Measurements from ENCODE around the gene TERT. TPM values are rescaled to one million over a fixed set of nuclear protein-coding genes. Genes with fewer than 3 reads are reported as not detected.

Gene TERT
- total and polyA plus RNA-seq, 2 of the 8 experiments (the other 6 are each of a cell fraction or from before 2014, with no cell fraction given): 13.1 to 23.1 TPM

DNA sequence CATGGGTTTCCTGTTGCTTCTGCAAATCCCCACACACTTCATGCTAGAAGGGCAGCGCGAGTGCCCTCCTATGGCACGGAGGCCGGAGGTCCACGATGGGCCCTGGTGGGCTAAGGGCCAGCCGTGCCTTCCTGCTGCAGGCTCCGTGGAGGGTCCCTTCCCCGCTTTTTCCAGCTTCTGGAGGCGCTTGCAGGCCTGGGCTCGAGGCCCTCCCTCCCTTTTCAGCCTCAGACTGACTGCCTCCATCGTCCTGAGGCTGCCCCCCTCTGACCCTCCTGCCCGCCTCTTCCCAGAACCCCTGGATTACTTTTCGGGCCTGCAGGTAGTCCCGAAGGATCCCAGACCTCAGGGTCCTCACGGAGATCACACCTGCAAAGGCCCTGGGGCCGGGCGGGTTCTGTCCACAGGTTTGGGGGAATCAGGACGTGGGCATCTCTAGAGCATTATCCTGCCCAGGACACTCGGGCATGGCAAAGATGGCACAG is 3.2 kb upstream of the TERT start (continued):
- TF ChIP-seq TAF1 (IDR thresholded peaks at IDR 0.05; ENCODE audit: low read depth, low read length) (no peak), BRCA1 (IDR thresholded peaks at IDR 0.05; ENCODE audit: low read depth, low read length) (no peak), CHD1 (IDR thresholded peaks at IDR 0.05; ENCODE audit: low read depth, low read length) (no peak), SIRT6 (IDR thresholded peaks at IDR 0.05; ENCODE audit: low read length) (no peak)
- TF ChIP-seq, protein P1, sequence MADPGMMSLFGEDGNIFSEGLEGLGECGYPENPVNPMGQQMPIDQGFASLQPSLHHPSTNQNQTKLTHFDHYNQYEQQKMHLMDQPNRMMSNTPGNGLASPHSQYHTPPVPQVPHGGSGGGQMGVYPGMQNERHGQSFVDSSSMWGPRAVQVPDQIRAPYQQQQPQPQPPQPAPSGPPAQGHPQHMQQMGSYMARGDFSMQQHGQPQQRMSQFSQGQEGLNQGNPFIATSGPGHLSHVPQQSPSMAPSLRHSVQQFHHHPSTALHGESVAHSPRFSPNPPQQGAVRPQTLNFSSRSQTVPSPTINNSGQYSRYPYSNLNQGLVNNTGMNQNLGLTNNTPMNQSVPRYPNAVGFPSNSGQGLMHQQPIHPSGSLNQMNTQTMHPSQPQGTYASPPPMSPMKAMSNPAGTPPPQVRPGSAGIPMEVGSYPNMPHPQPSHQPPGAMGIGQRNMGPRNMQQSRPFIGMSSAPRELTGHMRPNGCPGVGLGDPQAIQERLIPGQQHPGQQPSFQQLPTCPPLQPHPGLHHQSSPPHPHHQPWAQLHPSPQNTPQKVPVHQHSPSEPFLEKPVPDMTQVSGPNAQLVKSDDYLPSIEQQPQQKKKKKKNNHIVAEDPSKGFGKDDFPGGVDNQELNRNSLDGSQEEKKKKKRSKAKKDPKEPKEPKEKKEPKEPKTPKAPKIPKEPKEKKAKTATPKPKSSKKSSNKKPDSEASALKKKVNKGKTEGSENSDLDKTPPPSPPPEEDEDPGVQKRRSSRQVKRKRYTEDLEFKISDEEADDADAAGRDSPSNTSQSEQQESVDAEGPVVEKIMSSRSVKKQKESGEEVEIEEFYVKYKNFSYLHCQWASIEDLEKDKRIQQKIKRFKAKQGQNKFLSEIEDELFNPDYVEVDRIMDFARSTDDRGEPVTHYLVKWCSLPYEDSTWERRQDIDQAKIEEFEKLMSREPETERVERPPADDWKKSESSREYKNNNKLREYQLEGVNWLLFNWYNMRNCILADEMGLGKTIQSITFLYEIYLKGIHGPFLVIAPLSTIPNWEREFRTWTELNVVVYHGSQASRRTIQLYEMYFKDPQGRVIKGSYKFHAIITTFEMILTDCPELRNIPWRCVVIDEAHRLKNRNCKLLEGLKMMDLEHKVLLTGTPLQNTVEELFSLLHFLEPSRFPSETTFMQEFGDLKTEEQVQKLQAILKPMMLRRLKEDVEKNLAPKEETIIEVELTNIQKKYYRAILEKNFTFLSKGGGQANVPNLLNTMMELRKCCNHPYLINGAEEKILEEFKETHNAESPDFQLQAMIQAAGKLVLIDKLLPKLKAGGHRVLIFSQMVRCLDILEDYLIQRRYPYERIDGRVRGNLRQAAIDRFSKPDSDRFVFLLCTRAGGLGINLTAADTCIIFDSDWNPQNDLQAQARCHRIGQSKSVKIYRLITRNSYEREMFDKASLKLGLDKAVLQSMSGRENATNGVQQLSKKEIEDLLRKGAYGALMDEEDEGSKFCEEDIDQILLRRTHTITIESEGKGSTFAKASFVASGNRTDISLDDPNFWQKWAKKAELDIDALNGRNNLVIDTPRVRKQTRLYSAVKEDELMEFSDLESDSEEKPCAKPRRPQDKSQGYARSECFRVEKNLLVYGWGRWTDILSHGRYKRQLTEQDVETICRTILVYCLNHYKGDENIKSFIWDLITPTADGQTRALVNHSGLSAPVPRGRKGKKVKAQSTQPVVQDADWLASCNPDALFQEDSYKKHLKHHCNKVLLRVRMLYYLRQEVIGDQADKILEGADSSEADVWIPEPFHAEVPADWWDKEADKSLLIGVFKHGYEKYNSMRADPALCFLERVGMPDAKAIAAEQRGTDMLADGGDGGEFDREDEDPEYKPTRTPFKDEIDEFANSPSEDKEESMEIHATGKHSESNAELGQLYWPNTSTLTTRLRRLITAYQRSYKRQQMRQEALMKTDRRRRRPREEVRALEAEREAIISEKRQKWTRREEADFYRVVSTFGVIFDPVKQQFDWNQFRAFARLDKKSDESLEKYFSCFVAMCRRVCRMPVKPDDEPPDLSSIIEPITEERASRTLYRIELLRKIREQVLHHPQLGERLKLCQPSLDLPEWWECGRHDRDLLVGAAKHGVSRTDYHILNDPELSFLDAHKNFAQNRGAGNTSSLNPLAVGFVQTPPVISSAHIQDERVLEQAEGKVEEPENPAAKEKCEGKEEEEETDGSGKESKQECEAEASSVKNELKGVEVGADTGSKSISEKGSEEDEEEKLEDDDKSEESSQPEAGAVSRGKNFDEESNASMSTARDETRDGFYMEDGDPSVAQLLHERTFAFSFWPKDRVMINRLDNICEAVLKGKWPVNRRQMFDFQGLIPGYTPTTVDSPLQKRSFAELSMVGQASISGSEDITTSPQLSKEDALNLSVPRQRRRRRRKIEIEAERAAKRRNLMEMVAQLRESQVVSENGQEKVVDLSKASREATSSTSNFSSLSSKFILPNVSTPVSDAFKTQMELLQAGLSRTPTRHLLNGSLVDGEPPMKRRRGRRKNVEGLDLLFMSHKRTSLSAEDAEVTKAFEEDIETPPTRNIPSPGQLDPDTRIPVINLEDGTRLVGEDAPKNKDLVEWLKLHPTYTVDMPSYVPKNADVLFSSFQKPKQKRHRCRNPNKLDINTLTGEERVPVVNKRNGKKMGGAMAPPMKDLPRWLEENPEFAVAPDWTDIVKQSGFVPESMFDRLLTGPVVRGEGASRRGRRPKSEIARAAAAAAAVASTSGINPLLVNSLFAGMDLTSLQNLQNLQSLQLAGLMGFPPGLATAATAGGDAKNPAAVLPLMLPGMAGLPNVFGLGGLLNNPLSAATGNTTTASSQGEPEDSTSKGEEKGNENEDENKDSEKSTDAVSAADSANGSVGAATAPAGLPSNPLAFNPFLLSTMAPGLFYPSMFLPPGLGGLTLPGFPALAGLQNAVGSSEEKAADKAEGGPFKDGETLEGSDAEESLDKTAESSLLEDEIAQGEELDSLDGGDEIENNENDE (IDR thresholded peaks at IDR 0.05; ENCODE audit: insufficient replicate concordance, low read length): no peak
